ENCODE measurements around the gene PRICKLE4. TPM values are rescaled to one million over a fixed set of nuclear protein-coding genes. Genes with fewer than 3 reads are reported as not detected.

Gene PRICKLE4
- total and polyA plus RNA-seq, 2 donors (not counting 1 experiment from before 2014, with no cell fraction given), result 0.60 TPM; not detected in 1

DNA sequence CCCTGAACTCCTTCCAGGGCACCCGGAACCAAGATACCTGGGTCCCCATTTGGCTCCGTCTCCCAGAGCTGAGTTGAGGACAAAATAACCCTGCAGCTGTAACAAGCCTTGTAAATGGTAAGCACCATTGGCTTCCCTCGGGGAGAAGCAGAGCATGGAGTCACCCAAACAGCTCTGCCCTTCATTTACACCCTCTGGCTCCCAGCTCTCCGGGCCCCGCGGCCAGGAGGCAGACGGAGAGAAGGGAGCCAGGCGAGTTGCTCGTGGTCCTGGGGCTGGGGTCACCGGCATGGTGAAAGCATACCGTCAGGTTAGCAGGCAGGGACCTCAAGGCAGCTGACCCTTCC, 47.2 kb upstream of the PRICKLE4 start:
- peaks cover 55% of the 10 kb centered on the region for H3K79me2 ChIP-seq (ENCODE audit: control insufficient read depth, insufficient read depth, low read length)
- H4K20me1 ChIP-seq (ENCODE audit: control insufficient read depth, insufficient read depth, low read length, poor library complexity, severe bottlenecking), result peaks cover 7% of the 10 kb centered on the region
- H3K4me3 ChIP-seq (ENCODE audit: control extremely low read depth in 1 of 5, extremely low read depth in 1 of 5, insufficient read depth in 1 of 5, low read depth in 2 of 5, low read length in 4 of 5), result peak overlapping the region; percentile 68 to 89 (median 80)

More for the DNA sequence above, 47.2 kb upstream of the PRICKLE4 start:
- Histone ChIP-seq H3K4me2 (replicated peaks; ENCODE audit: low read depth, low read length, poor library complexity, severe bottlenecking) (peak overlapping the region; percentile 90), H3K27ac (ENCODE audit: low read length in 2 of 2) (peak overlapping the region; percentile 87 to 93), H3K27me3 (replicated peaks in 1 of 4; ENCODE audit: control extremely low read depth in 1 of 4, control insufficient read depth in 3 of 4, insufficient read depth in 4 of 4, low read length in 3 of 4) (no peaks in the 10 kb centered on the region), H3K9ac (ENCODE audit: low read length) (peak overlapping the region; percentile 78), H2AFZ (ENCODE audit: insufficient read depth, low read depth, low read length, poor library complexity, severe bottlenecking) (no peak overlapping the region), H3K9me3 (ENCODE audit: control extremely low read depth in 1 of 3, control insufficient read depth in 2 of 3, insufficient read depth in 1 of 3, low read length in 2 of 3) (no peaks in the 10 kb centered on the region), H3K36me3 (replicated peaks in 1 of 2; ENCODE audit: control extremely low read depth in 1 of 2, control insufficient read depth in 1 of 2, extremely low read depth in 1 of 2, insufficient read depth in 2 of 2, low read length in 1 of 2) (peaks cover 0 to 10% of the 10 kb centered on the region in 2 experiments), H3K4me1 (ENCODE audit: control insufficient read depth in 2 of 2, insufficient read depth in 2 of 2, low read length in 2 of 2) (peaks cover 47 to 60% of the 10 kb centered on the region in 2 donors)
- ATAC-seq (ENCODE audit: low read depth) (no peak), DNase-seq (no peak)
- CTCF ChIA-PET, result interaction anchor here (0.8 to 7.9 kb wide), 12 partner anchors 11 to 317 kb away, joined by 3 to 303 read pairs (median 6); partner anchors contain the start of genes BYSL, MED20, TAF8 and TOMM6
- H3K9me3 Mint-ChIP-seq (ENCODE audit: insufficient read depth), result no peaks in the 10 kb centered on the region
- POLR2A ChIA-PET, result interaction anchor here (0.6 to 9.4 kb wide), 10 partner anchors 10 to 1196 kb away, joined by 3 to 342 read pairs (median 12); partner anchors contain the start of genes CNPY3 and TOMM6
- H3K27ac Mint-ChIP-seq, result peak overlapping the region; percentile 95
- TF ChIP-seq, protein P1, sequence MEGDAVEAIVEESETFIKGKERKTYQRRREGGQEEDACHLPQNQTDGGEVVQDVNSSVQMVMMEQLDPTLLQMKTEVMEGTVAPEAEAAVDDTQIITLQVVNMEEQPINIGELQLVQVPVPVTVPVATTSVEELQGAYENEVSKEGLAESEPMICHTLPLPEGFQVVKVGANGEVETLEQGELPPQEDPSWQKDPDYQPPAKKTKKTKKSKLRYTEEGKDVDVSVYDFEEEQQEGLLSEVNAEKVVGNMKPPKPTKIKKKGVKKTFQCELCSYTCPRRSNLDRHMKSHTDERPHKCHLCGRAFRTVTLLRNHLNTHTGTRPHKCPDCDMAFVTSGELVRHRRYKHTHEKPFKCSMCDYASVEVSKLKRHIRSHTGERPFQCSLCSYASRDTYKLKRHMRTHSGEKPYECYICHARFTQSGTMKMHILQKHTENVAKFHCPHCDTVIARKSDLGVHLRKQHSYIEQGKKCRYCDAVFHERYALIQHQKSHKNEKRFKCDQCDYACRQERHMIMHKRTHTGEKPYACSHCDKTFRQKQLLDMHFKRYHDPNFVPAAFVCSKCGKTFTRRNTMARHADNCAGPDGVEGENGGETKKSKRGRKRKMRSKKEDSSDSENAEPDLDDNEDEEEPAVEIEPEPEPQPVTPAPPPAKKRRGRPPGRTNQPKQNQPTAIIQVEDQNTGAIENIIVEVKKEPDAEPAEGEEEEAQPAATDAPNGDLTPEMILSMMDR (IDR thresholded peaks at IDR 0.05), result no peak
- TF ChIP-seq EZH2 (IDR thresholded peaks at IDR 0.05; ENCODE audit: borderline replicate concordance, insufficient read depth, low read depth, low read length, poor library complexity, severe bottlenecking), result no peak
- H3K4me3 Mint-ChIP-seq, result peak overlapping the region; percentile 93
- 53% methylated on average over 11 of the region's 11 CpGs for WGBS (ENCODE audit: insufficient coverage)
- H3K4me1 Mint-ChIP-seq, result peaks cover 56% of the 10 kb centered on the region
- intact Hi-C loops (cut with micrococcal nuclease), result loop anchor here (2.0 to 5.0 kb wide), 3 partner anchors 15 to 51 kb away; no protein-coding TSS in a partner anchor
- no peaks in the 10 kb centered on the region for H3K27me3 Mint-ChIP-seq

Measured in B cell (primary cell).